ENCODE data around the gene MEIOC. TPM values are rescaled to one million over a fixed set of nuclear protein-coding genes. Genes with fewer than 3 reads are reported as not detected.

The MEIOC gene
- total and polyA plus RNA-seq, 9 of the 15 experiments (the other 6 are each of a cell fraction or from before 2014, with no cell fraction given): 0.04 to 0.23 (median 0.06) TPM; not detected in 5

DNA sequence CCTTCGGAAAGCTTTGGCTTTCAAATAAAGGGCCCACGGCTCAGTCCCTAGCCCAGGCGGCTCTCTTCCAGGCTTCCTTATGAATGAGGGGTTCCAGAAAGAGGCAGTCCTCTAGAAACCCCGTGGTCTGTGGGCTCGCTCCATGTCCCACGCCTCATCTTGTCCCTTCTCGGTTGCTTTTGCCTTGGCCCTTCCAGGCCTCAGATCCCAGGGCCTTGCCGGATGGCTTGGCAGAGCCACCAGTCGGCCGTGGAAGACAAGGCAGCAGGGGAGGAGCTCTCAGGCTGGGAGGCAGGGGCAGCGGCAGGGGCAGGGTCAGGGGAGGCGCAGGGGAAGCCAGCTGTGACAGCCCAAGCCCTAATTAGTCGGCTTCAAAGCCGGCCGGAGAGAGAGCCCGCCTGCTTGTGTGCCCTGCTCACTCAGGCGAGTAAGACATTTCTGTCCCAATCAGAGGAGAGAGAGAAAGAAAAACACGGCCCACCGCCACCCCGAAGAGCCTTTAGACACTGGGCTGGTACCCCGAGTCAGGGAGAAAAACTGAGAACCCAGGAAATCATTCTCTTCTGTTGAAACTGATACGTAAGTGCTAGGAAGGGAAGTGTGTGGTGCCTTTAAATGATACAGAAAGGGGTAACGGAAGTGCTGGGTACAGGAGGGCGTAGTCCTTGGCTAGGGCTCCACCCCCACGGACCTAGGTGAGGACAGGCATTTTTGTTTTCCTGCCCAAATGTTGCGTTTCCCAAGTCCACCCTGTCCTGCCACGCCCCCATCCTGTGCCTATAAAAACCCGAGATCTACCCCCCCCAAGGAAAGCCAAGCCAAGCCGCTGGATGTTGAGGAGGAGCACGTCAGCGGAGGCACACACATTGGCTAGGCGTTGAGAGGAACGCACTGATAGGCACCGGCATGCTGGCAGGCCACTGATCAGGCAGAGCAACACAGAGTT, 27.8 kb upstream of the MEIOC start:
- Histone ChIP-seq H3K36me3 (ENCODE audit: control insufficient read depth, insufficient read depth, low read length) (no peaks in the 10 kb centered on the region), H2AFZ (ENCODE audit: low read depth, low read length) (peak overlapping the region; percentile 26), H3K27me3 (ENCODE audit: control insufficient read depth in 2 of 2, insufficient read depth in 2 of 2, low read length in 2 of 2) (peaks cover 6 to 10% of the 10 kb centered on the region in 2 experiments; a peak in 2 of 5 replicates), H3K79me2 (ENCODE audit: control insufficient read depth, insufficient read depth, low read length) (no peaks in the 10 kb centered on the region), H3K4me1 (replicated peaks in 1 of 2; ENCODE audit: control insufficient read depth in 2 of 2, insufficient read depth in 2 of 2, low read length in 2 of 2) (peaks cover 0 to 7% of the 10 kb centered on the region in 2 experiments; a peak in 2 of 5 replicates), H3K27ac (ENCODE audit: extremely low read depth, low read depth, low read length) (no peak overlapping the region), H4K20me1 (replicated peaks; ENCODE audit: control insufficient read depth, insufficient read depth, low read length) (no peaks in the 10 kb centered on the region), H3K9me3 (replicated peaks; ENCODE audit: control insufficient read depth, insufficient read depth, low read depth, low read length) (no peaks in the 10 kb centered on the region), H3K4me2 (ENCODE audit: insufficient read depth, low read length) (no peak overlapping the region), H3K9ac (ENCODE audit: insufficient read depth in 1 of 2, low read depth in 2 of 2, low read length in 2 of 2) (peak overlapping the region in 1 of 2 experiments; percentile 33; a peak in 2 of 4 replicates), H3K9me1 (ENCODE audit: control insufficient read depth, insufficient read depth, low read length) (no peaks in the 10 kb centered on the region), H3K4me3 (no peak overlapping the region)
- ATAC-seq: no peak; the same call in 2 of the 3 replicates
- POLR2A ChIA-PET: interaction anchor here (1.4 kb wide), 1 partner anchor 10 kb away, joined by 5 read pairs; no protein-coding TSS in a partner anchor
- in situ Hi-C loops (cut with MboI) (no loop called here), intact Hi-C loops (cut with micrococcal nuclease) (no loop called here)
- no TSS peak for BruUV-seq (replicated peaks)
- CTCF ChIA-PET (ENCODE audit: low intra/inter-chr PET ratio): no interaction called here
- DNase-seq (ENCODE audit: extremely low read depth in 1 of 4, low spot score in 3 of 4): peak in 1 of 4 experiments; percentile 8
- 45% methylated on average over 26 of the region's 34 CpGs for WGBS (ENCODE audit: insufficient coverage, low coverage, missing lambda C conversion rate)
- no peak for FAIRE-seq
- TF ChIP-seq HINFP (tag; conservative IDR thresholded peaks at IDR 0.05; ENCODE audit: low read depth) (peak; percentile 94), HMG20A (CRISPR knock-in tag; conservative IDR thresholded peaks at IDR 0.05) (no peak), ZBTB5 (IDR thresholded peaks at IDR 0.05) (peak; percentile 88)

Measured in K562 (cell line).